Central memory CD8-positive, alpha-beta T cell (primary cell): ENCODE measurements around the gene ZFYVE28.

Experiments used
- ATAC-seq: fragments of 150-1000 bp; cut with Tn5 transposase; replicated peaks from 2 replicates; pipeline ENCODE4 v1.10.0; 2022; ENCODE audit warnings: mild to moderate bottlenecking, moderate FRiP score, moderate number of reproducible peaks; ENCODE audit not compliant: poor library complexity, severe bottlenecking; ENCODE audit errors: extremely low read depth
- DNase-seq, 2 donors: peaks; one replicate each; pipeline ENCODE4 v3.0.0; 2021; ENCODE audit warnings: low spot score in 2 of 2
- H3K27ac Mint-ChIP-seq: one replicate; pipeline ENCODE4 v1.8.0; 2022; ENCODE audit warnings: low read depth, mild to moderate bottlenecking, moderate library complexity, mixed read lengths
- H3K27me3 Mint-ChIP-seq: one replicate; pipeline ENCODE4 v1.8.0; 2022; ENCODE audit warnings: mixed read lengths
- H3K36me3 Mint-ChIP-seq: one replicate; pipeline ENCODE4 v1.8.0; 2022; ENCODE audit warnings: mild to moderate bottlenecking, moderate library complexity, mixed read lengths; ENCODE audit not compliant: insufficient read depth
- H3K4me1 Mint-ChIP-seq: one replicate; pipeline ENCODE4 v1.8.0; 2022; ENCODE audit warnings: mixed read lengths
- H3K4me3 Mint-ChIP-seq: one replicate; pipeline ENCODE4 v1.8.0; 2022; ENCODE audit warnings: mild to moderate bottlenecking, moderate library complexity, mixed read lengths
- H3K9me3 Mint-ChIP-seq: one replicate; pipeline ENCODE4 v1.8.0; 2022; ENCODE audit warnings: mixed read lengths

Gene ZFYVE28

DNA sequence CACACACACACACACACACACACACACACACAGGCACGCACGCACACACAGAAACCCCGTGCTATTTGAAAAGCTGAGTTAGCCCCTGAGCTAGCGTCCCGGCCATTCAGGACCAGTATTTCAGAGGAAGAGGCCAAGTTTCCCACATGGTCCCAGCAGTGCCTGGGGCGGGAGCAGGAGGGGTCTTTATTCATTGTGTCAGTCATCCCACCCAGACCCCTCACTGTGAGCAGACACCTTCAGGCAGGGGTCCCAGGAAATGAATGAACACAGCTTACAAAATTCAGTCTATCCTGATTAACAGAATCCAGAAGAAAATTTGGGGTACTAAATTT is 58.1 kb downstream of the ZFYVE28 start:
- Mint-ChIP-seq H3K4me3 (no peak overlapping the region), H3K36me3 (peaks cover 4% of the 10 kb centered on the region), H3K9me3 (no peaks in the 10 kb centered on the region), H3K27me3 (no peaks in the 10 kb centered on the region), H3K27ac (no peak overlapping the region), H3K4me1 (peaks cover 25% of the 10 kb centered on the region)
- ATAC-seq (no peak), DNase-seq (no peak)

DNA sequence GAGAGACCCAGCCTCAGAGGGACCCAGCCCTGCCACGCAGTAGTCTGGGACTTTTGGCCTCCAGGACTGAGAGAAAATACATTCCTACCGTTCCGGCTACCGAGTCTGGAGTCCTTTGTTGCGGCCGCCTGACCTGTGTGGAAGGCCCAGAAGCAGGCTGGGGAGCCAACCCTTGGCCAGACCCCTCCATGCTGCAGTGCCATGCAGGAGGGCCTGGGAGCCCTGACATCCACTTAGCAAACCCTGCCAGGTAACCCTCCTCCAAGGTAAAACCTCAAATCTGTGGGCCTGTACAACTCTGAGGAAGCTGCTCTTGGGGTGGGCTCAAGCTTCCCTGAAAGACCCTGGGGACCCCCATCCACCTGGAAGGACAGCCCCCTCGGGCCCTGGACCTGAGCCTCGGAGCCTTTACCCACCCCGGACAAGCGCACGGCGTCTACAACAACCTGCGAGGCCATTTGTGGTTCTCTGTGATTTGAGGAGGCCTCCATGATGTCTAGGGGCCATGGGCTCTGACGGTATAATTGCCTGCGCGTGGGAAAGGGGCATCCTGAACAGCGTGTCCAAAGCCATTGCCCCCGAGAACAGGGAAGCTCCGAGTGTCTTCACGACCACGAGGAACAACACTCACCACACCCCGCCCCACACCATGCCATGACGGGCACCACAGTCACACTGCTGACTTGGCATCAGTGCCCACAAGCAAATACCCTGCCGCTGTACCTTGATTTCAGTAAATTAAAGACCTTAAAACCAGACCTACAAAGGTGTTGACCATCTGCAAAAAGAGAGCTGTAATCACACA is 58.7 kb downstream of the ZFYVE28 start:
- no peak overlapping the region for H3K27ac Mint-ChIP-seq
- no peak overlapping the region for H3K4me3 Mint-ChIP-seq
- DNase-seq, result no peak
- peaks cover 5% of the 10 kb centered on the region for H3K36me3 Mint-ChIP-seq
- no peaks in the 10 kb centered on the region for H3K9me3 Mint-ChIP-seq
- peaks cover 31% of the 10 kb centered on the region for H3K4me1 Mint-ChIP-seq
- H3K27me3 Mint-ChIP-seq, result no peaks in the 10 kb centered on the region
- no peak for ATAC-seq

DNA sequence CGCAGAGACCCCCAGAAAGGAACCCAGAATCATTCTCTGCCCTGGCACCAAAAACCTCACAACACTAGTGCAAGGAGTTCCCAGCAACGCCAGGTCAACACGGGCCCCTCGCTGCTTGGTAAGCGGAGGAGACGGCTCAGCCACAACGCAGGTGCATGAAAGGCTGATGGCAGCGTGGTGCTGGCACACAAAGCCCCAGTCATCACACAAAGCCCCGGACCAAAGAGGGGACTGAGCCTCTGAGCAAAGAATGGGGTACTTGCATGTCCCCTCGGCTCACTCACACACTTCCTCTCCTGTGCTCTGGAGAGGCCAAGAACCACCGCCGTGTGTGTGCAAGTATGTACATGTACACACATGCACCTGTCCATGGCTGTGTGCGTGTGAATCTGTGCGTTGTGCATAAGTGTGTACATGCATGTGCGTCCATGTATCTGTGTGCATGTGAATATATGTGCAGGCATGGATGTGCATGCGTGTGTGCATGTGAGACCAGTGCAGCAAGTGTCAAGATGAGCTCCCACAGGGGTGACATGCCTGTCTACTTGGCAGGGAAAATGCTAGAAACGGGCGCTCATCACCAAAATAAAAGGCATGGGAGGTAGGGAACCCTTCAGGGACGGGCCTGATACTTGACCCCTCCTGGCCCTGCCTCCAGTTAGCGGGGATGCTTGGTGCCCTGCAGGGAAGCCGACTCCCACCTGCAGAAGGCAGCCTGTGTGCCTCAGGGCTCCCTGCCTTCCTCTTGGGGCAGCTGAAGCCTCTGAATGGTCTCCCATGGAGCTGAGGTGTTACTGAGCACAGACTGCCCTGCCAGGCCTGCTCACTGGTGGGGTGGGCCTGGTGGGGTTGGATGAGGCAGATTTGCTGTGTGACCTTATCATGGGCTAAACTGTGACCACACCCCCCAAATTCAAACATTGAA is 60.4 kb downstream of the ZFYVE28 start:
- no peak for ATAC-seq
- no peak for DNase-seq
- Mint-ChIP-seq H3K4me1 (peaks cover 22% of the 10 kb centered on the region), H3K27ac (no peak overlapping the region), H3K4me3 (no peak overlapping the region), H3K36me3 (peaks cover 3% of the 10 kb centered on the region), H3K27me3 (no peaks in the 10 kb centered on the region), H3K9me3 (no peaks in the 10 kb centered on the region)

DNA sequence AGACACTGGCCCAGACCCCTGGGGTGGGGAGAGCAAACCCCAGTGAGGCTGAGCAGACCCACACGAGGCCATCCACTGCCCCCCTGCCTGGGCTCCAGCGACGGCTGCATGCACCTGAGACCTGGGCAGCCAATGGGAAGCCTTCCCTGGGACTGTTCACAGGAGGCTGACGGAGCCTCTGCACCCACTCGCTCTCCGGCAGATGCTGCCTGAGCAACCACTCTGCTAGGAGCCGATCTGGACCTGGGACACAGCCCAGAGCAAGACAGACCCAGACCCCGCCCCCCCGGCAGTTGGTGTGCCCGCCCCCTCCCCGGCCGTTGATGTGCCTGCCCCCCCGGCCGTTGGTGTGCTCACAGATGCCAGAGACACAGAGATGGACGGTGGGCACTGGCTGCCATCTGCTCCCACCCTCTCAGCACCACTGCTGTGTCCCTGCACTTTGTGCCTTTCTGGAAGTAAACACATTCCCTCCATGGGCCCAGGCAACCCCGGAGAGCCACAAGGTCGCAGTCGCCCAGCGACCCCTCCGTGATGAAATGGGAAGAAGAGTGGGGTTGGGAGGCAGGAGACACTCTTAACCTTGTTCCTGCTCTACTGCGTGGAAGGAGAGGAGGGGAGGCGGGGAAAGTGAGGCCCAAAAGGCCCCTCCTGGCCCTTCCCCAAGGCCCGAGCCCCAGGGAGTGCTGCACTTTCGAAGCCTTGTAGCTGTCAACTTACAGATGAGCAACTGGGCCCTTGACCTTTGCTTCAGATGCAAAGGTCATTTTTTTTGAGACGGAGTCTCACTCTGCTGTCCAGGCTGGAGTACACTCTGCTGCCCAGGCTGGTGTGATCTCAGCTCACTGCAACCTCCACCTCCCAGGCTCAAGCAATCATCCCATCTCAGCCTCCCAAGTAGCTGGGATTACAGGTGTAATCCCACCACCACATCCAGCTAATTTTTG is 62.0 kb downstream of the ZFYVE28 start:
- no peak for ATAC-seq
- no peak for DNase-seq
- peaks cover 4% of the 10 kb centered on the region for H3K36me3 Mint-ChIP-seq
- H3K4me3 Mint-ChIP-seq, result no peak overlapping the region
- peaks cover 23% of the 10 kb centered on the region for H3K4me1 Mint-ChIP-seq
- no peaks in the 10 kb centered on the region for H3K27me3 Mint-ChIP-seq
- peak overlapping the region; percentile 70 for H3K27ac Mint-ChIP-seq
- H3K9me3 Mint-ChIP-seq, result no peaks in the 10 kb centered on the region

DNA sequence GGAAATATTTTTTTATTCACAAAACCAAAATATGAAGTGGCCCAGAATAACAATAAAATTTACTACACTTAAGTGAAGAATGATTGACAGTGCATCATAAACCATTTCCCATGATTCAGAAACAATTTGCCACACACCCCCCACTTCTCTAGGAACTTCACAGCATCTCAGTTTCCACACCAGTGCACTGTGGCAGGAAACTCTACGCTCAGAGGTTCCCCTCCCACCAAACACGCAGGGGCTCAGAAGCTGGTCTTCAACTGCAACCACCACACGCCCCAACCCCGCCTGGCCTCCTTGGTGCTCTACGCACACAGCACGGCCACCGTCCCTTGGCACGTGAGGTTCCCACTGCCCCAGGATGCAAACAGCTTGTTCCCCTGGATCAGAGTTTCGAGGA is 63.7 kb downstream of the ZFYVE28 start:
- no peak for ATAC-seq
- Mint-ChIP-seq H3K36me3 (peaks cover 4% of the 10 kb centered on the region), H3K27me3 (no peaks in the 10 kb centered on the region), H3K4me3 (no peak overlapping the region), H3K9me3 (no peaks in the 10 kb centered on the region), H3K27ac (peak overlapping the region; percentile 70), H3K4me1 (peaks cover 18% of the 10 kb centered on the region)
- no peak for DNase-seq

DNA sequence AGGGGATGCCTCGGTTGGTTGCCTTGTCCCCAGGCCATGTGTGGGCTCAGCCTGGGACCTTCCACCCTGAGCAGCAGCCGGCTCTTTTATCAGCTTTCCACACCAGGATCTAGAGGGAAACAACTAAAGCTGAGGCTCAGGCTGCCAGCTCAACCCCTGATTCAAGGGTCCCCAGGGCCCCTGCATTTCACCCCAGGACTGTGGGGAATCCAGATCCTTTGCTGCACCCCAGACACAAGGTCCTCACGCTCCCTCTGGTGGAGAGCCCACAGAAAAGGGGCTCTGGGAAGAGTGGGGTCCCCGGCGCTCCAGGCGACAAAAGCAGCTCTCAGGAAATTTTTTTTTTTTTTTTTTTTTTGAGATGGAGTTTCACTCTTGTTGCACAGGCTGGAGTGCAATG is 64.3 kb downstream of the ZFYVE28 start:
- ATAC-seq, result no peak
- no peak overlapping the region for H3K4me3 Mint-ChIP-seq

DNA sequence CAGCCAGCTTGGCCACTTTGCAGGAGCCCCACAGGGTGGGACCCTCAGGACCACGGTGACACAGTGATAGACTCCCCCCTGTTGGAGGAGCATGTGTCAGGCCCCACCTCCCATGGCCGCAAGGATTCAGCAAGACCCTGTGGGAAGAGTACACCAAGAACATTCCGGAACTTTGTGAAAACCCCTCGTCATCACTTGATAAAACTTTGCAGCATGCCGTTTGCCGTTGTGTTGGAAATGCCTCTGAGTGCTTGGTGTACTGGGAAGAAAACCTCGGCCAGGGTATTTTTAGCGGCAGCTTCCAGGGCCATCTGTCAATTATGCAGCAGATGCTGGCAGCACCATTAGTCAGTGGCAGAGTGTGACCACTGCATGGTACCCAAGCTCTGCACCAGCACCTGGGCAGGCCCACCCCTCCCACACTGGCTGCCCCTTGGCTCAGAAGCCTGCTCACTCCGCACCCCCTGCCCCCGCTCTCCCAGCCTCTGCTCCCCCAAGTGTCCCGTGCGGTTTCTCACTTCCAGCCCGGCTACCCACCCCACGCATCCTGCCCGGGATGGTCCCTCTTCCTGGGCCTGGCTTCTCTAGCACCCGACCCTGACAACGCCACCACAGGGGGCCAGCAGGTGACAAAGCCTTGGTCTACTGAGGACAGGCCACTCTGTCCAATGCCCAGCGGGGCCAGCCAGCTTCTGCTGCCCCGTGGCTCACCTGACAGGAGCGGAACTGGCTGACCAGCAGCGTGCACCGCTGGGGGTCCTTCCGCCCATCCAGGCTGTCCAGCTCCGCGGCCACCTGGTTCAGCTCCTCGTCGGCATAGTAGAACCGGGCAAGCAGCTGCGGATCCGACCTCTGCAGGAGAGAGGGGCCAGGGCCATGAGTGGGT is 65.0 kb downstream of the ZFYVE28 start:
- Mint-ChIP-seq H3K36me3 (peaks cover 4% of the 10 kb centered on the region), H3K4me1 (peaks cover 18% of the 10 kb centered on the region), H3K27me3 (no peaks in the 10 kb centered on the region), H3K9me3 (no peaks in the 10 kb centered on the region), H3K27ac (no peak overlapping the region), H3K4me3 (no peak overlapping the region)
- DNase-seq, result no peak
- no peak for ATAC-seq

More for the DNA sequence above, 64.3 kb downstream of the ZFYVE28 start:
- H3K27me3 Mint-ChIP-seq, result no peaks in the 10 kb centered on the region
- H3K4me1 Mint-ChIP-seq, result peaks cover 18% of the 10 kb centered on the region
- H3K27ac Mint-ChIP-seq, result no peak overlapping the region
- no peak for DNase-seq
- H3K9me3 Mint-ChIP-seq, result no peaks in the 10 kb centered on the region
- peaks cover 4% of the 10 kb centered on the region for H3K36me3 Mint-ChIP-seq

DNA sequence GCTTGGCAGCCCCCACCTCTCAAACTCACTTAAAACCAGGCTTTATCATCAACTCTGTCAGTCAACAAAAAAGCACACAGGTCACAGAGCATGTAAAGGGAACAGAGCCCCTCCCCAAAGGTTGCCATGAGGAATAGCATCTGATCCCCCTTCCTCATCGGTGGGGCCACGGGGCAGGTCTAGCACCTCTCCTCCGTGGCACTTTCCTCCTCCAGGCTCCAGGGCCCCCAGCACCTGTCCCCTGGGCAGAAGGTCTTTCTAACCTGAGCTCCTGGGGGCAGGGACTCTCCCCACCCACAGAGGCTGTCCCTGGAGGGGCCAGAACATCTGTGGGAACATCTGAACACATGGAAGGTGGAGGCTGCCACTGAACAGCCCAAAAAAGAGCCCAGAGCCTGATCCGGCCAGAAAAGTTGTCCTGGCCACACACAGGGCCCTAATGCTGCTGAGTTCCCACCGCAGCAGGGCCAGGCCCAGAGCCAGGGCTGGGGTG is 65.7 kb downstream of the ZFYVE28 start:
- H3K4me1 Mint-ChIP-seq, result peaks cover 18% of the 10 kb centered on the region
- no peak for ATAC-seq
- no peak overlapping the region for H3K4me3 Mint-ChIP-seq
- no peaks in the 10 kb centered on the region for H3K27me3 Mint-ChIP-seq
- peak overlapping the region; percentile 60 for H3K27ac Mint-ChIP-seq
- no peak for DNase-seq
- H3K9me3 Mint-ChIP-seq, result no peaks in the 10 kb centered on the region
- peaks cover 4% of the 10 kb centered on the region for H3K36me3 Mint-ChIP-seq

DNA sequence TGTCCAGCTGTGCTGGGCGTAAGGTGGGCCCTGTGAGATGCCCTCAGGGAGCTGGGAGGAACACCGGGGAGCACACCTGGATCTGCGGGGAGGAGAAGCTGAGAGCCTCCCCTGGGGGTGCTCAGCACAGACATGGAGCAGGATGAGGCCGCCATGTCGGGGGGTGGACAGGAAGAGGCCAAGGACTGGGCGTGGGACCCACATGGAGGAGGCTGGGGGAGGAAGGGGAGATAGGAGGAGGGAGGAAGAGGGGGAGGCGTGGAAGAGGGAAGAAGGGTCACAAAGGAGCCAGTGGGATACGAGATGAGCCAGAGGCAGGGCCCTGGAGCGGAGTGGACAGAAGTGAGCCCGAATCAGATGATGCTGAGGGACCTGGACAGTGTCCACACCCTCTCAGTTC is 66.3 kb downstream of the ZFYVE28 start:
- Mint-ChIP-seq H3K36me3 (peaks cover 3% of the 10 kb centered on the region), H3K9me3 (no peaks in the 10 kb centered on the region), H3K4me3 (no peak overlapping the region), H3K27ac (peak overlapping the region; percentile 60), H3K4me1 (peaks cover 18% of the 10 kb centered on the region), H3K27me3 (no peaks in the 10 kb centered on the region)
- ATAC-seq, result no peak
- no peak for DNase-seq

DNA sequence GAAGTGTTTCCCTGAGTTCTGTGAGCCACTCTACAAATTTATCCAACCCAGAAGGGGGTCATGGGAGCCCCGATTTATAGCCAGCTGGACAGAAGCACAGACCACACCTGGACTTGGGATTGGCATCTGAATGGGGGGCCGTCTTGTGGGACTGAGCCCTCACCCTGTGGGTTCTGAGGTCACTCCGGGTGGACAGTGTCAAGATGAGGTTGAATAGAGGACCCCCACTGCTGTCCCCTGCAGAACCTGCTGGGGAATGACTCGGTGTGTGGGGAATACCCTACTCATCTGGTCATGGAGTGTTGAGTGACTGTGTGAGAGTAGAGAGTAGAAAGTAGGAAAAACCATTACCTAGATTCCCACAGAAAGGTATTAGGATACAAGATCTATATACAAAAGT is 67.5 kb downstream of the ZFYVE28 start:
- ATAC-seq, result no peak
- Mint-ChIP-seq H3K4me3 (no peak overlapping the region), H3K36me3 (peaks cover 3% of the 10 kb centered on the region), H3K9me3 (no peaks in the 10 kb centered on the region), H3K4me1 (peaks cover 18% of the 10 kb centered on the region), H3K27me3 (no peaks in the 10 kb centered on the region), H3K27ac (peak overlapping the region; percentile 58)
- DNase-seq, result peak in 1 of 2 donors; percentile 2

DNA sequence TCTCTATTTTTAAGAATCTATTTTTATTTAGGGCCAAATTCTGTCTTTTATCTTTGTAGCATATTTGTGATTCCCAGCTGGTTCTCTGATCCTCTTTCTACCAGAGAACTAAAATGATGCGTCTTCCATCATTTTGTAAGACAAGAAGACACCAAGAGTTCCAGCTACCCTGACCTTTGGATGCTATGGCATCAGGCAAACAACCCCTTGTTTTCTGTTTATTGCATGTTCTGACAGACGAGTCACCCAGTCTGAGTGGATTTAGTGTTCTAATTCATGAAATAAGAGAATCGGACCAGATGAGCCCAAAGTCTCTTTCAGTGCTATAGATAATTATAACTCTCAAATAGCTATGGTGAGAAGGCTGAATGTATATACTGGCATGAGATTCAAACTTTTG is 69.7 kb downstream of the ZFYVE28 start:
- Mint-ChIP-seq H3K4me1 (peaks cover 9% of the 10 kb centered on the region), H3K4me3 (no peak overlapping the region), H3K27ac (no peak overlapping the region), H3K9me3 (no peaks in the 10 kb centered on the region), H3K27me3 (no peaks in the 10 kb centered on the region), H3K36me3 (peaks cover 2% of the 10 kb centered on the region)
- DNase-seq (no peak), ATAC-seq (no peak)
